Myocyte (in vitro differentiated cells): ENCODE results near the gene ZMIZ1. TPM values are rescaled to one million over a fixed set of nuclear protein-coding genes. Genes with fewer than 3 reads are reported as not detected.
A peak's percentile ranks its signal among the peaks of the same experiment; 100 is the strongest.
"Not testable (repeated sequence)": the region's sequence is repeated elsewhere in the genome, so short reads cannot be mapped to it uniquely, and the experiment has no call there.

Experiments
- DNase-seq: peaks from one replicate; pipeline ENCODE4 v3.0.0-alpha.2; 2012; ENCODE audit warnings: low read depth
- total RNA-seq: library from RNA; depleted of rRNA; stranded (reverse); fragments of >200 nt; gene quantifications from 2 replicates; pipeline ENCODE4 v1.2.3, GENCODE V29; 2014

ZMIZ1 gene
- total RNA-seq, 1 donor from 2014 or later, result 10.0 TPM

- no peak for DNase-seq
These were observed 209.0 kb downstream of the ZMIZ1 start for GRCh38 chr10:79277579-79278269.

- DNase-seq, result not testable (repeated sequence)
These were observed 210.3 kb downstream of the ZMIZ1 start for GRCh38 chr10:79279047-79279446.

- no peak for DNase-seq
These were observed 212.2 kb downstream of the ZMIZ1 start for GRCh38 chr10:79280956-79281355.

DNA sequence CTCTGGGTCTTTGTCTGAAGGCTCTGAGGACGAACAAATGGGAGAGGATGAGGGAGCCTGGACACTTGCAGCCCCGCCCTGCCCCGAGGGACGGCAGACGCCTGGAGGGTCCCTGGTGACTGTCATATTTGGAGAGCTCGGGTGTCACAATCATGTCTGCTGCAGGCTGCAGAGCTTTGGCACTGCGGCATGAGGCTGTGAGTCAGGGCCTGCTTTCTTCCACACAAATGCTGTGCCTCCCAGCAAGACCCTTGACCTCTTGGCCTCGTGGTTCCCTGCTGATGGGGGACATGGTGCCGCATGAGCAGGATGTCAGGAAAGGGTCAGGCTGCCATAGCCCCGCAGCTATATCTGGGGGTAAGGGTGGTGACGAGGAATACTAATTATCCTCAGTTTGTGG is 213.6 kb downstream of the ZMIZ1 start:
- peak; percentile 31 for DNase-seq

- no peak for DNase-seq
These were observed 214.8 kb downstream of the ZMIZ1 start for GRCh38 chr10:79283616-79284015.

DNA sequence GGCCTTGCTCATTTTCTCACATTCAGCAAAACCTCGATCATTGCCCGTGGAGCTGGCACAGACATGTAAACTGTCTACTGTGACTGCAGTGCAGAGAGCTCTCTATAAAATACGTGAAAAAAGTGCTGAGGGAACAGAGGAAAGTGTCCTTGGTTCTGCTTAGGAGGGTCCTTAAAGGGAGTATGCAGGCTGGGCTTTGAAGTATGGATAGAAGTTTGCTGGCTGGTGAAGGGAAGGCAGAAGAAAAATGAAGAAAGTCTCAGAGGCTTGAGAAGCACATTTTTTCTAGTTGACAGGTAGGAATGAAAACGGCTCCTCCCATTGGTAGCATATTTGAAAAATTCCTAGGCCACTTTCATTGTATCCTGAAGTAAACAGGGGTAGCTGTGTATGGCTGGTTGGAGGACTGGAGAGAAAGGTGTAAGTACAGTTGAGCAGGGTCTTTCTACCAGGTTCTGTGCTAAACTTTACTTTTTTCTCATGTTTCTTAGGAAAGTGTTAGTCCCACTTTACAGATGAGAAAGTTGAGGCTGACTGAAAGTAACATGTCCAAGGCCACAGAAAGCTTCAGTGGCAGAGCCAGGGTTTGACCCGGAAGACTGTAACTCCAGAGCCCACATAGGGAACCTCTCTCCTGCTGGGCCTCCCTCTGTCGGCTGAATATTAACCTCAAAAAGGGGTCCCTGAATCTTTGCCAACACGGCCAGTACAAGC is 215.5 kb downstream of the ZMIZ1 start:
- no peak for DNase-seq

GRCh38 chr10:79285315-79286197 is 216.8 kb downstream of the ZMIZ1 start:
- DNase-seq, result no peak

- peak; percentile 61 for DNase-seq
These were observed 217.7 kb downstream of the ZMIZ1 start for GRCh38 chr10:79286318-79286951.

GRCh38 chr10:79287973-79288723 is 219.4 kb downstream of the ZMIZ1 start:
- DNase-seq, result no peak

- no peak for DNase-seq
These were observed 221.0 kb downstream of the ZMIZ1 start for GRCh38 chr10:79289801-79290200.

GRCh38 chr10:79292026-79292766 is 223.4 kb downstream of the ZMIZ1 start:
- no peak for DNase-seq

DNA sequence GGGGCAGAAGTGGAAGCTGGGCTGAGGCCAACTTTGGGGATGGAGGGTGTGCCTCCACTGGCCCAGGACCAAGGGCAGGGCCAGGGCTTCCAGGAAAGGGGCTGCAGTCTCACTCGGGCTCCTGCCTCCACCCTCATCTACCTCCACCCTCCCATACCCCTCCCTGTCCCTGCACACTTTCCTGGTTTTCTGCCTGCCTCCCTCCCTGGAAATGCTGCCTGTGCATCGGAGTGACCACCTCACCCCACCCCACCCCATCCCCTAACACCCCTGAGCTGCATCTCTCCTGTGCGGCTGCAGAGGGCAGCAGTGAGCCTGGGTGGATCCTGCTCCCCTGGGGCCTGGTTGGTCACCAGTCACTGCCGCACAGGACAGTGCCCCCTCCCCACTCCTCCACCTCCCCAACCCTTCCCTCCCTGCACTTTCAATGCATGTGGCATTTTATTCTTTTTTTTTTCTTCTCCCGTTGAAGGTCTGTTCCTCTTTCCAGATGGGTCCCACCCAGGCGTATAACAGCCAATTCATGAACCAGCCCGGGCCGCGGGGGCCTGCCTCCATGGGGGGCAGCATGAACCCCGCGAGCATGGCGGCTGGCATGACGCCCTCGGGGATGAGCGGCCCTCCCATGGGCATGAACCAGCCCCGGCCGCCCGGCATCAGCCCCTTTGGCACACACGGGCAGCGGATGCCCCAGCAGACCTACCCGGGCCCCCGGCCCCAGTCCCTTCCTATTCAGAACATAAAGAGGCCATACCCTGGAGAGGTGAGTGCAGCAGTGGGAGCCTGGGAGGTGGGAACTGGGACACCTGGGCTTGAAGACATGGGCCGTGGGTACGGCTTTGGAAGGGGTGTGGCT is 224.4 kb downstream of the ZMIZ1 start:
- DNase-seq, result no peak

GRCh38 chr10:79293841-79294581 is 225.2 kb downstream of the ZMIZ1 start:
- no peak for DNase-seq

GRCh38 chr10:79295563-79295962 is 226.8 kb downstream of the ZMIZ1 start:
- no peak for DNase-seq

GRCh38 chr10:79296431-79296830 is 227.7 kb downstream of the ZMIZ1 start:
- no peak for DNase-seq

DNA sequence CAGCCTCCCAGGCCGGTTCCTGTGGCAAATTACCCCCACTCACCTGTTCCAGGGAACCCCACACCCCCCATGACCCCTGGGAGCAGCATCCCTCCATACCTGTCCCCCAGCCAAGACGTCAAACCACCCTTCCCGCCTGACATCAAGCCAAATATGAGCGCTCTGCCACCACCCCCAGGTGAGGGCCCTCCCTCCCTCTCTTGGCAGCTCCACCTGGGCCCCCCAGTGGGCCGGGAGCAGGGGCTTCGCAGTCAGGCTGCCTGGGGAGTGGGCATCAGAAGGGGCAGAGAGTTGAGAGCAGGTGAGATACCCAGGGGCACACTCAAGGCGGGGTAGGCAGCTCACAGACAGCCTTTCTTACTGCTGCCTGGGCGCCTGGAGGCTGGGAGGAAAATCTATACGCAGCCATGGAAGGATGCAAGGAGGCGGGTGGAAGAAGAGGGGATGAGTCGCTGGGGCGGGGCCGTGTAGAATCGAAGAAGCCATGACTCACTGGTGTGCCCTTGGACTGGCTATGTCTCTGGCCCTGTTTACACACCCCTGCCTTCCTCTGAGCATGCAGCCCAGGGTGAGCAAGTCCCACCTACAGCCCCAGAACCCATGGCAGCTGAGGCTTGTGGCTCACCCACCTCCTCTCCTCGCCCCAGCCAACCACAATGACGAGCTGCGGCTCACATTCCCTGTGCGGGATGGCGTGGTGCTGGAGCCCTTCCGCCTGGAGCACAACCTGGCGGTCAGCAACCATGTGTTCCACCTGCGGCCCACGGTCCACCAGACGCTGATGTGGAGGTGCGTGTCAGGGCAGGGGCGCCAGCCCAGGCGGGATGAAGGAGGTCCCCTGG is 229.9 kb downstream of the ZMIZ1 start:
- DNase-seq, result peak; percentile 94
